ENCODE results near the gene MAMLD1.

Gene MAMLD1

GRCh38 chrX:150324919-150325318 lies 38.2 kb upstream of the MAMLD1 start:
- H3K79me2 ChIP-seq (ENCODE audit: insufficient read depth, low read length), result no peaks in the 10 kb centered on the region
- H2AFZ ChIP-seq (ENCODE audit: low read depth, low read length, severe bottlenecking), result no peak overlapping the region
- no peaks in the 10 kb centered on the region for H3K27me3 ChIP-seq (ENCODE audit: low read length)
- H3K9me2 ChIP-seq (replicated peaks; ENCODE audit: insufficient read depth, low read length), result no peaks in the 10 kb centered on the region
- no peaks in the 10 kb centered on the region for H3K9me3 ChIP-seq (ENCODE audit: insufficient read depth, low read length)
- H3K36me3 ChIP-seq (ENCODE audit: low read length), result no peaks in the 10 kb centered on the region
- H3K4me2 ChIP-seq (ENCODE audit: low read depth, low read length, poor library complexity, severe bottlenecking), result no peak overlapping the region
- H4K20me1 ChIP-seq (ENCODE audit: low read depth, low read length), result no peaks in the 10 kb centered on the region
- H3K9ac ChIP-seq (ENCODE audit: low read length), result no peak overlapping the region
- H3K4me3 ChIP-seq (ENCODE audit: insufficient read depth, low read length, poor library complexity, severe bottlenecking), result no peak overlapping the region
- TF ChIP-seq EZH2phosphoT487 (conservative IDR thresholded peaks at IDR 0.05; ENCODE audit: low read length), result no peak
- TF ChIP-seq, protein P1, sequence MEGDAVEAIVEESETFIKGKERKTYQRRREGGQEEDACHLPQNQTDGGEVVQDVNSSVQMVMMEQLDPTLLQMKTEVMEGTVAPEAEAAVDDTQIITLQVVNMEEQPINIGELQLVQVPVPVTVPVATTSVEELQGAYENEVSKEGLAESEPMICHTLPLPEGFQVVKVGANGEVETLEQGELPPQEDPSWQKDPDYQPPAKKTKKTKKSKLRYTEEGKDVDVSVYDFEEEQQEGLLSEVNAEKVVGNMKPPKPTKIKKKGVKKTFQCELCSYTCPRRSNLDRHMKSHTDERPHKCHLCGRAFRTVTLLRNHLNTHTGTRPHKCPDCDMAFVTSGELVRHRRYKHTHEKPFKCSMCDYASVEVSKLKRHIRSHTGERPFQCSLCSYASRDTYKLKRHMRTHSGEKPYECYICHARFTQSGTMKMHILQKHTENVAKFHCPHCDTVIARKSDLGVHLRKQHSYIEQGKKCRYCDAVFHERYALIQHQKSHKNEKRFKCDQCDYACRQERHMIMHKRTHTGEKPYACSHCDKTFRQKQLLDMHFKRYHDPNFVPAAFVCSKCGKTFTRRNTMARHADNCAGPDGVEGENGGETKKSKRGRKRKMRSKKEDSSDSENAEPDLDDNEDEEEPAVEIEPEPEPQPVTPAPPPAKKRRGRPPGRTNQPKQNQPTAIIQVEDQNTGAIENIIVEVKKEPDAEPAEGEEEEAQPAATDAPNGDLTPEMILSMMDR (IDR thresholded peaks at IDR 0.05; ENCODE audit: insufficient read depth, low read length, poor library complexity, severe bottlenecking), result no peak
- no peaks in the 10 kb centered on the region for H3F3A ChIP-seq (ENCODE audit: insufficient read depth)
- no peak overlapping the region for H3K27ac ChIP-seq (ENCODE audit: low read depth, low read length)

DNA sequence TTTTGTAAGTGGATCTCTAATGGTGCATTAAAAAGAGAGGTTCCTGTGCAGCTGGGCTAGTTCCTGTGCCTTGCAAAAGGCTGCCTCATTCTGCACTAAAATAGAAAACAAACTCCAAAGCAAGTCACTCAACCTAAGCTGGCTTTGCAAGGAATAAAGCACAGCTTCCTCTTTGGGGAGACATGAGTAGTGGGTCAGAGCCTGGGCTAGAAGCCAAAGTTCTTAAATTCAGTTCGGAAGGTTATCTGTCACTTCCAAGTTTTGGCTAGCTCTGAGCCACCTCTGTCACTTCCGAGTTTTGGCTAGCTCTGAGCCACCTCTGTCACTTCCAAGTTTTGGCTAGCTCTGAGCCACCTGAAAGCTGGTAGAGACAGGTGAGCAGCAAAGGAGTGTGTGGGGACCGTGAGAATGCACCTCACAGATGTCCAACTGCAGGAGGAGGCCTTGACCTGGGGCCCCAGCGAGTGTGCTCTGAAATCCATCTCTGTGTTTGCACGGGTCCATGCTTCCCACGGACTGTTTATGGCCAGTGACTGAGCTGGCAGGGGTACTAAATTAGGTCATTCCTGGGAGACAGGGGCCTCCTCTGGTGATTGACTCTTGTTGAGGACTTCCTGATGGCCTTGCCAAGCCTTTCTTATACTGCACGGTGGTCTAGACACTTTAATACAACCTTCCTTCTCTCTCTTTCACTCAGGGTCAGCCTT lies 36.4 kb upstream of the MAMLD1 start:
- Histone ChIP-seq H3K36me3 (ENCODE audit: low read length) (no peaks in the 10 kb centered on the region), H3K27ac (ENCODE audit: low read depth, low read length) (no peak overlapping the region), H4K20me1 (ENCODE audit: low read depth, low read length) (no peaks in the 10 kb centered on the region), H3K9me3 (ENCODE audit: insufficient read depth, low read length) (no peaks in the 10 kb centered on the region), H3K79me2 (ENCODE audit: insufficient read depth, low read length) (no peaks in the 10 kb centered on the region), H3F3A (ENCODE audit: insufficient read depth) (no peaks in the 10 kb centered on the region), H3K27me3 (ENCODE audit: low read length) (no peaks in the 10 kb centered on the region), H2AFZ (ENCODE audit: low read depth, low read length, severe bottlenecking) (no peak overlapping the region), H3K4me2 (ENCODE audit: low read depth, low read length, poor library complexity, severe bottlenecking) (no peak overlapping the region), H3K9me2 (replicated peaks; ENCODE audit: insufficient read depth, low read length) (no peaks in the 10 kb centered on the region), H3K4me3 (ENCODE audit: insufficient read depth, low read length, poor library complexity, severe bottlenecking) (no peak overlapping the region), H3K9ac (ENCODE audit: low read length) (no peak overlapping the region)
- TF ChIP-seq, protein P1 (IDR thresholded peaks at IDR 0.05; ENCODE audit: insufficient read depth, low read length, poor library complexity, severe bottlenecking), result no peak
- no peak for TF ChIP-seq EZH2phosphoT487 (conservative IDR thresholded peaks at IDR 0.05; ENCODE audit: low read length)

GRCh38 chrX:150329282-150329681 lies 33.8 kb upstream of the MAMLD1 start:
- no peaks in the 10 kb centered on the region for H3F3A ChIP-seq (ENCODE audit: insufficient read depth)
- TF ChIP-seq, protein P1 (IDR thresholded peaks at IDR 0.05; ENCODE audit: insufficient read depth, low read length, poor library complexity, severe bottlenecking), result no peak
- no peak for TF ChIP-seq EZH2phosphoT487 (conservative IDR thresholded peaks at IDR 0.05; ENCODE audit: low read length)

More at GRCh38 chrX:150329282-150329681, 33.8 kb upstream of the MAMLD1 start:
- Histone ChIP-seq H3K79me2 (ENCODE audit: insufficient read depth, low read length) (no peaks in the 10 kb centered on the region), H3K4me3 (ENCODE audit: insufficient read depth, low read length, poor library complexity, severe bottlenecking) (no peak overlapping the region), H3K4me2 (ENCODE audit: low read depth, low read length, poor library complexity, severe bottlenecking) (no peak overlapping the region), H3K36me3 (ENCODE audit: low read length) (no peaks in the 10 kb centered on the region), H3K9ac (ENCODE audit: low read length) (no peak overlapping the region), H3K9me2 (replicated peaks; ENCODE audit: insufficient read depth, low read length) (no peaks in the 10 kb centered on the region), H3K27ac (ENCODE audit: low read depth, low read length) (no peak overlapping the region), H3K27me3 (ENCODE audit: low read length) (no peaks in the 10 kb centered on the region), H2AFZ (ENCODE audit: low read depth, low read length, severe bottlenecking) (no peak overlapping the region), H4K20me1 (ENCODE audit: low read depth, low read length) (no peaks in the 10 kb centered on the region), H3K9me3 (ENCODE audit: insufficient read depth, low read length) (no peaks in the 10 kb centered on the region)

All from SU-DHL-6 (cell line).